GM12864 (cell line): ENCODE results near the gene MTERF2.

Source experiments
- DNase-seq: peaks from one replicate; pipeline ENCODE4 v3.0.0-alpha.2; 2011; ENCODE audit warnings: low read depth
- H3K4me3 ChIP-seq: 2 replicates; pipeline ENCODE4 v1.5.1; 2011; ENCODE audit warnings: mild to moderate bottlenecking, low read depth, low read length, control low read depth
- TF ChIP-seq, protein P1 (sequence below): IDR thresholded peaks from 2 replicates; pipeline ENCODE4 v1.5.1; 2011; ENCODE audit warnings: low read depth, mild to moderate bottlenecking, moderate library complexity, low read length, control low read depth, inconsistent platforms; ENCODE audit errors: missing control alignments

The MTERF2 gene

DNA sequence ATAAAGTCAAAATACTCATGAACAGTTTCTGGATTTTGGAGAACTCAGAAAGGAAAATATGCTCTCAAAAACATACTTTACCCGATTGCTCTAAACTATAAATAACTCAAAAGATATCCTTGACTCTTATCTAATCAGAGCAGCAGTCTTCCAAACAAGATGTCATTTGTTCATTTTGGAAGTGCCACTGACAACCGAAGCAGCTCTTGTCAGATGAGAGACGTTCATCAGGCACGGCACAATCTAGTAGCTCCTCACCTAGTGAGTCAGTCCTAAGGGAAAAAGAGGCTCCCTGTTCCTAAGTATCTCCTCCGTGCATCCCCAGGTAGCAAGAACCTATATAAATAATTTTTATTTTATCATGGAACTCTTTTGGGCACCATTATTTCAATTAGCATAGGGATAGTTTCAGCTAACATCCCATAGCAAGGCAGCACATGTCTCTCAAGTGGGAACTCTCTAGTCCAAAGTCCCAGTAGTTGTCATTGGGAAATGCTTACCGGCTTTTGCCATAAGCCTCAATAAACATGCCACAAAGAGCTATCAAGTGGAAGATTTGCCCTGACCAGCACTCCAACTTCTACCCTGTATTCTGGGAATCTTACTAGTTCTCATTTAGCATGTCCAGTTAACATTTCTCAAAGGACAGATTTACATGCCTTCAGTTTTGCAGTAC lies 45.3 kb downstream of the MTERF2 start:
- TF ChIP-seq, protein P1, sequence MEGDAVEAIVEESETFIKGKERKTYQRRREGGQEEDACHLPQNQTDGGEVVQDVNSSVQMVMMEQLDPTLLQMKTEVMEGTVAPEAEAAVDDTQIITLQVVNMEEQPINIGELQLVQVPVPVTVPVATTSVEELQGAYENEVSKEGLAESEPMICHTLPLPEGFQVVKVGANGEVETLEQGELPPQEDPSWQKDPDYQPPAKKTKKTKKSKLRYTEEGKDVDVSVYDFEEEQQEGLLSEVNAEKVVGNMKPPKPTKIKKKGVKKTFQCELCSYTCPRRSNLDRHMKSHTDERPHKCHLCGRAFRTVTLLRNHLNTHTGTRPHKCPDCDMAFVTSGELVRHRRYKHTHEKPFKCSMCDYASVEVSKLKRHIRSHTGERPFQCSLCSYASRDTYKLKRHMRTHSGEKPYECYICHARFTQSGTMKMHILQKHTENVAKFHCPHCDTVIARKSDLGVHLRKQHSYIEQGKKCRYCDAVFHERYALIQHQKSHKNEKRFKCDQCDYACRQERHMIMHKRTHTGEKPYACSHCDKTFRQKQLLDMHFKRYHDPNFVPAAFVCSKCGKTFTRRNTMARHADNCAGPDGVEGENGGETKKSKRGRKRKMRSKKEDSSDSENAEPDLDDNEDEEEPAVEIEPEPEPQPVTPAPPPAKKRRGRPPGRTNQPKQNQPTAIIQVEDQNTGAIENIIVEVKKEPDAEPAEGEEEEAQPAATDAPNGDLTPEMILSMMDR, result no peak
- DNase-seq, result no peak
- H3K4me3 ChIP-seq, result no peak overlapping the region

DNA sequence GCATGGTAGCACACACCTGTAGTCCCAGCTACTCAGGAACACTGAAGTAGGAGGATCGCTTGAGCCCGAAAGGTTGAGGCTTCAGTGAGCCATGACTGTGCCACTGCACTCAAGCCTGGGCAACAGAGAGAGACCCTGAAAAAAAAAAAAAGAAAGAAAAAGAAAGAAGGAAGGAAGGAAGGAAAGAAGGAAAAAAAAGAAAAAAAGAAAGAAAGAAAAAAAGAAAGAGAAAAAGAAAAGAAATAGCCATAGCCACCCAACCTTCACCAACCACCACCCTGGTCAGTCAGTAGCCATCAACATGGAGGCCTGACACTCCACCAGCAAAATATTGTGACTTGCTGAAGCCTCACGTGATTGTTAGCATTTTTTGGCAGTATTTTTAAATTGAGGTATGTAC lies 52.7 kb downstream of the MTERF2 start:
- H3K4me3 ChIP-seq, result no peak overlapping the region
- no peak for DNase-seq
- TF ChIP-seq, protein P1, result no peak
